SH-SY5Y (cell line): ENCODE results near the gene RIN3.

ENCODE experiments used
- GATA2 ChIP-seq: IDR thresholded peaks from 2 replicates; pipeline ENCODE4 v1.6.1; 2011; ENCODE audit warnings: mild to moderate bottlenecking, low read depth, low read length
- GATA3 ChIP-seq: IDR thresholded peaks from 2 replicates; pipeline ENCODE4 v1.6.1; 2011; ENCODE audit warnings: low read depth, mild to moderate bottlenecking, low read length, moderate library complexity

DNA sequence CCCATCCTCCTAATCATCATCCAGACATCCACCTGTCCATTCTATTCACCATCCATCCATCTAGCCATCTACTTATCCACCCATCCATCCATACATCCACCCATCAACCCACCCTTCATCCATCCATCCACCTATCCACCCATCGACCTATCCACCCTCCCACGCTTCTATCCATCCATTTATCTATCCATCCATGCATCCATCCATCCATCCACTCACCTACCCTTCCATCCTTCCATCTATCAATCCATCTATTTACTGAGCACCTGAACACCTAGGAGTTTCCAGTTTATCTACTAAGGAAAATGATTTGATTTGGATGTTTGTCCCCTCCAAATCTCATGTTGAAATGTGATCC, 7.5 kb downstream of the RIN3 start:
- TF ChIP-seq GATA3 (no peak), GATA2 (no peak)
